ENCODE results near the gene CD79A.
"Not testable (repeated sequence)": the region's sequence is repeated elsewhere in the genome, so short reads cannot be mapped to it uniquely, and the experiment has no call there.

Gene CD79A

GRCh38 chr19:41905273-41906002, 28.4 kb downstream of the CD79A start:
- DNase-seq (ENCODE audit: low read depth), result no peak

GRCh38 chr19:41906271-41906670, 29.2 kb downstream of the CD79A start:
- no peak for DNase-seq (ENCODE audit: low read depth)

DNA sequence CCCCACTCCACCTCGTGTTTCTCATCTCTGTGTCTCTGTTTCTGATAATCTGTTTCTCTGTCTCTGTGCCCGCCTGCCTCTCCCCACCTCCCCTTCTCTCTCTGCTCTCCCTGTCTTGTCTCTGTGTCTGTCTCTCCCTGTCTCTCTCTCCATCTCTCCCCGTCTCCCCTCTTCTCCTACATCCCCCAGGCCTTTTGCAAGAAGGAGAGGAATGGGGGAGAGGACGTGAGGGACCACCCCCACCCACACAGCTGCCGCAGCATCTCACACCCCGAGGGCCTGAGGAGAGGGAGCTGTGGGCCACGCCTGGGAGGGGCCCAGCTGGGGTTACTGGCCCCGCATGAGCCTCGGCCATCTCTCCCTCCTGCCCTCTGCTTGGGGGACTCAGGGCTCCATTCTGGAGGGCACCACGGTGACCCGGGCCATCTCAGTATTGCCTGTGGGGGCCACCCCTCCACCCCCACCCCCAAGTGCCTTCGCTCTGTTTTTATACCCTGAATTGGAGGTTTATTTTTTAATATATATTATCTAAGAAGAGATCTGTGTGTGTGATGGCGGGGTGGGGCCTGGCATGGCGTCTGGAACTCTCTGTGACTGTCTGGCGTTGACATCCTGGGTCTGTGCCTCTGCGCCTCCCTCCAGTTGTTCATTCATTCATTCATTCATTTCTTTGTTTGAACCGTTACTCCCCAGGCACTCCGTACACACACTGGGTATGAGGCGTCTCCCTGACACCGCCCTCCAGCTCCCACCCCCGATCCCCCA, 30.0 kb downstream of the CD79A start:
- no peak for DNase-seq (ENCODE audit: low read depth)

DNA sequence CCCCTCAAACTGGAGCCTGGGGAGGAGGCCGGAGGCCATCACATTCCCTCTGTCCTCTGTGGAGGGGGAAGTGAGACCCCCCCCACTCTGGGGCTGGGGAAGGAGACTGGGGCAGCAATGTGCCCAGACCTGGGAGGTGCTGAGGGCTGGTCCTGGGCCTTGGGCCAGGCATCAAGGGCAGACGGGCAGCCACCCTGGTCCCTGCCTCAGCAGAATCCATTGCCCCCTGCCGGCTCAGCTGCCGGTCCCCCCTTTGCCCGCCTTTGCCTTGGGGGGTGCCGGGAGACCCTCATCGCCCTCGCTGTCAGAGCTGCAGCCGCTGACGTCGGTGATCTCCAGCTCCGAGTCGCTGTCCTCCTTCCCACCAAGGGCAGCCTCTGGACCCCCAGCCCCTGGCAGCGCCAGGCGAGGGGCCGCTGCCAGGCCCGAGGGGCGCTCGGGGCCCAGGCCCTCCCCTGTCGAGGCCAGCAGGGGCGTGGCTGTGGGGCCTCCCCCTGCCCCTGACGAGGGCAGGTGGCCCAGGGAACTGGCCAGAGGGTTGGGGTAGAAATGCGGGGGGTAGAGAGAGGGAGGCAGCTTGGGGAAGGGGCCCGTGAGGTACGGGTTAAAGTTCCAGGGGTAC, 31.0 kb downstream of the CD79A start:
- DNase-seq (ENCODE audit: low read depth), result no peak

- no peak for DNase-seq (ENCODE audit: low read depth)
Measured at GRCh38 chr19:41908724-41909464, 31.8 kb downstream of the CD79A start.

GRCh38 chr19:41909706-41910105, 32.6 kb downstream of the CD79A start:
- no peak for DNase-seq (ENCODE audit: low read depth)

- no peak for DNase-seq (ENCODE audit: low read depth)
Measured at GRCh38 chr19:41910240-41910991, 33.3 kb downstream of the CD79A start.

GRCh38 chr19:41910992-41911888, 34.2 kb downstream of the CD79A start:
- no peak for DNase-seq (ENCODE audit: low read depth)

DNA sequence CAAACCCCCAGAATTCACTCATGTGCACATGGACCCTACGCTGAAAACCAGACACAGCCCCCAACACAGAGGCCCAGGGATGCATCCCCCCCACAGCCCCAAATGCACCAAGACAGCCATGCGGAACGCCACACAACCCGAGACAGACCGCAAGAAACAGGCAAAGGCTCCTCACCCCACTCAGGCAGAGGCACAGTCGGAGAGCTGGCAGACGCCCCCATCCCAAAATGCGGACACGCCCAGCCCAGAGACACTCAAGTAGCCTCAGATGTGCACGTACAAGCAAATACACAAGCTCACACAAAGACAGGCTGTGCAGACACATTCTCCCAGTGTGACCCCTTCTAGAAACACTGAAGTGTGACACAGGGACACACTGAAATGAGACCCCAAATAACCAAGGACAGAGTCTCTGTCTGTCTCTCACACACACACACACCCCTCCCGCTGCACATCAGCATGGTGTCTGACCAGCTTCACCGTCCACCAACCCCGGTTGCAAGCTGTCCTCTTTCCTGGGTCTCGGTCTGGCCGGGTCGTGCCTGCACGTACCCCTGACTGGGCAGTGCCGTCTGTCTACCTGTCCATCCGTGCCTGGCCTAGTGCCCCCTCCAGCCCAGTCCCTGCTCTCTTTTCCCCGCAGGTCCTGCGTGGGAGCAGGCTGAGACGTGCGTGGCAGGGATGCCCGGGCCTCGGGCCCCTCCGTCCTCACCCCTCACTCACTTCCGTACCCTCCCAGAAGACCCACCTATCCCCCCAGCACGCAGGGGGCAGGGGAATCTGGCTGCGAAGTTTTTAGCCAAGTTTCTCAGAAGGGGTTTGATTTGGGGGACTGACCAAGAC, 35.0 kb downstream of the CD79A start:
- no peak for DNase-seq (ENCODE audit: low read depth)

- no peak for DNase-seq (ENCODE audit: low read depth)
Measured at GRCh38 chr19:41912899-41913537, 35.9 kb downstream of the CD79A start.

DNA sequence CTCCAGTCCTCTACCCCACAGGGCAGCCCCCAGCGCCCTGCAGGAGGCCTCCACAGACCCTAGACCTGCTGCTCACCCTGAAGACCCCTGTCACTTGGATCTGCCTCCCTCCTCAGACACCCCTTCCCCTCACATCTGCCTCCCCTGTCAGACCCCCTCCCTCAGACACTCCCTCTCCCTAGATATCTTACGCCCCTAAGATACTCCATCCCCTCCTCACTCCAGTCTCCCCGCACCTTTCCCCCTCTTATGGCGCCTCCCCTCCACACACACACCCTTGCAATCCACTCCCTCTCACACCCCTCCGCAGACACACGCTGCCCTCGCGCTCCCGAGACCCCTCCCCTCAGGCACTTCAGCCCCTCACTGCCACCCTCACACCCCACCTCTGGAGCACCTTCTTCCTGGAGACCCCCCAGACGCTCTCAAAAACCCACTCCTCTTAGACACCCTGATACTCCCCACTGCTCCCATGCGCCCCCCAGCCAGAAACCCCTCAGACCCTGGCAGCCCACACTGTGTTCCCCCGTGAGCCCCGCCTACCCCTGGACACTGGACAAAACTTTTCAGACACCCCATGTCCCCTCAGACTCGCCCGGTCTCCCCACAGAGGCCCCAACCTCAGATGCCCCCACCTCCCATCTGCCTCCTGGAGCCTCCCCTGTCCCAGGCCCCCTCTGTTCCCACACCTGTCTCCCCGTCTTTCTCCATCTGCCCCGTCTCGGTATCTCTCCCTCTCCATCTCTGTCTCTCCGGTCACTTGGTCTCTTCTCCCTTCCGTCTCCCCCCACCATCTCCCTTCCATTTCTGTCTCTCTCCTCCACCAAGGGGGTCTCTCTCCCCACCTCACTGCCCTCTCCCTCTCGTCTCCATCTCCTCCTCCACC, 36.7 kb downstream of the CD79A start:
- DNase-seq (ENCODE audit: low read depth), result no peak

DNA sequence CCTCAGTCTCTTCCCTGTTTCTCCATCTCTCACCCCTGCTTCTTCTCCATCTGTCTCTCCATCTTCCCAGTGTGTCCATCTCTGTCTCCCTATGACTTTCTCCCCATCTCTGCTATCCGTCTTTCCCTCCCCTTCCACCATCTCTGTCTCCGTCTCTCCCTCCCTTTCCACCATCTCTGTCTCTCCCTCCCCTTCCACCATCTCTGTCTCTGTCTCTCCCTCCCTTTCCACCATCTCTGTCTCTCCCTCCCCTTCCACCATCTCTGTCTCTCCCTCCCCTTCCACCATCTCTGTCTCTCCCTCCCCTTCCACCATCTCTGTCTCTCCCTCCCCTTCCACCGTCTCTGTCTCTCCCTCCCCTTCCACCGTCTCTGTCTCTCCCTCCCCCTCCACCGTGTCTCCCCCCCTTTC, 37.4 kb downstream of the CD79A start:
- DNase-seq (ENCODE audit: low read depth), result not testable (repeated sequence)

DNA sequence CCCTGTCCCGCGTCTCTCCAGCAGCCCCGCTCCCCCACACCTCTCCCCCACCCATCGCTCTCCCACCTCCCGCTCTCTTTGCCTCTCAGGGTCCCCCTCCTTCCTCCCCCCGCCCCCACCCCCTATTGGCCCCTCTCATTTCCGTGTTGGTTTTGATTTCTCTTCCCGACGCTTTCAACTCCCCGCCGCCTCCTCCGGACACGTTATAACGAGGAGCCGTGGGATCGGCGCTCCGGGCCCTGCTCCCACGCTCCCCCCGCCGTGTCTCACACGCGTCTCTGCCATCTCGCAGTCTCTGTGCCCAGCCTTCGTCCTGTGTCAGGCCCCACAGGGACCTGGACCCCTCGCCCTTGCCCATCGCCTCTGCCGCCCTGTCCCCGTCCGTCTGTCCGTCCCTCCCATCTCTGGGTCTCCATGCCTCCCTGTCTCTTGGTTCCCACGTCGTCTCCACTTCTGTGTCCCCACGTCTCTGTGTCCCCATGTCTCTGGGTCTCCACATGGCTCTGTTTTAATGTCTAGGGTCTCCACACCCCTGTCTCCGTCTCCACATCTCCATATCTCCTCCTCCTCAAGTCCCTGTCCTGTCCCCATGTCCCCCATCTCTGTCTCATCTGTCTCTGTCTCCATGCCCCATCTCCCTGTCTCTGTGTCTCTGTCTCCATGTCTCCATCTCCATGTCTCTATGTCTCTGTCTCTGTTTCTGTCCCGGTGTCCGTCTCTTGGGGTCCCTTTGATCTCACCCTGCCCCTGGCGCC, 38.1 kb downstream of the CD79A start:
- no peak for DNase-seq (ENCODE audit: low read depth)

GRCh38 chr19:41915776-41916414, 38.8 kb downstream of the CD79A start:
- DNase-seq (ENCODE audit: low read depth), result no peak

- DNase-seq (ENCODE audit: low read depth), result no peak
Measured at GRCh38 chr19:41917676-41918075, 40.6 kb downstream of the CD79A start.

- no peak for DNase-seq (ENCODE audit: low read depth)
Measured at GRCh38 chr19:41918095-41918494, 41.0 kb downstream of the CD79A start.
